ENCODE results near the gene MSANTD1.

Gene MSANTD1

GRCh38 chr4:3248811-3249661 is at the start of gene MSANTD1:
Gene MSANTD1 (plus strand): TSS chr4:3249159. CDS start chr4:3249223, 64 bp downstream.
- no peak for DNase-seq (ENCODE audit: low read depth)

GRCh38 chr4:3199653-3200422 is 49.1 kb upstream of the MSANTD1 start:
- DNase-seq (ENCODE audit: low read depth): no peak

- no peak for DNase-seq (ENCODE audit: low read depth)
These were observed 48.4 kb upstream of the MSANTD1 start for GRCh38 chr4:3200423-3201090.

GRCh38 chr4:3201718-3202702 is 46.9 kb upstream of the MSANTD1 start:
- DNase-seq (ENCODE audit: low read depth): peak; percentile 53

GRCh38 chr4:3202836-3203820 is 45.8 kb upstream of the MSANTD1 start:
- peak; percentile 39 for DNase-seq (ENCODE audit: low read depth)

GRCh38 chr4:3203971-3204431 is 45.0 kb upstream of the MSANTD1 start:
- no peak for DNase-seq (ENCODE audit: low read depth)

GRCh38 chr4:3205995-3206394 is 43.0 kb upstream of the MSANTD1 start:
- no peak for DNase-seq (ENCODE audit: low read depth)

- no peak for DNase-seq (ENCODE audit: low read depth)
These were observed 42.4 kb upstream of the MSANTD1 start for GRCh38 chr4:3206439-3207100.

- DNase-seq (ENCODE audit: low read depth): no peak
These were observed 41.4 kb upstream of the MSANTD1 start for GRCh38 chr4:3207531-3208037.

GRCh38 chr4:3208826-3209225 is 40.1 kb upstream of the MSANTD1 start:
- DNase-seq (ENCODE audit: low read depth): no peak

- no peak for DNase-seq (ENCODE audit: low read depth)
These were observed 39.2 kb upstream of the MSANTD1 start for GRCh38 chr4:3209551-3210325.

GRCh38 chr4:3210467-3210866 is 38.5 kb upstream of the MSANTD1 start:
- no peak for DNase-seq (ENCODE audit: low read depth)

- DNase-seq (ENCODE audit: low read depth): no peak
These were observed 37.1 kb upstream of the MSANTD1 start for GRCh38 chr4:3211866-3212265.

GRCh38 chr4:3212391-3213105 is 36.4 kb upstream of the MSANTD1 start:
- no peak for DNase-seq (ENCODE audit: low read depth)

GRCh38 chr4:3213106-3213425 is 35.9 kb upstream of the MSANTD1 start:
- DNase-seq (ENCODE audit: low read depth): no peak

- no peak for DNase-seq (ENCODE audit: low read depth)
These were observed 35.2 kb upstream of the MSANTD1 start for GRCh38 chr4:3213661-3214250.

- no peak for DNase-seq (ENCODE audit: low read depth)
These were observed 33.7 kb upstream of the MSANTD1 start for GRCh38 chr4:3215256-3215655.

GRCh38 chr4:3215733-3216132 is 33.2 kb upstream of the MSANTD1 start:
- no peak for DNase-seq (ENCODE audit: low read depth)
